GM19099 (cell line): ENCODE measurements around the gene PLBD2.

Experiments
- POLR2A ChIP-seq: IDR thresholded peaks from 3 replicates; pipeline ENCODE4 v1.6.1; 2011; ENCODE audit warnings: low read depth; ENCODE audit not compliant: insufficient read length; ENCODE audit errors: extremely low read depth

Gene PLBD2

DNA sequence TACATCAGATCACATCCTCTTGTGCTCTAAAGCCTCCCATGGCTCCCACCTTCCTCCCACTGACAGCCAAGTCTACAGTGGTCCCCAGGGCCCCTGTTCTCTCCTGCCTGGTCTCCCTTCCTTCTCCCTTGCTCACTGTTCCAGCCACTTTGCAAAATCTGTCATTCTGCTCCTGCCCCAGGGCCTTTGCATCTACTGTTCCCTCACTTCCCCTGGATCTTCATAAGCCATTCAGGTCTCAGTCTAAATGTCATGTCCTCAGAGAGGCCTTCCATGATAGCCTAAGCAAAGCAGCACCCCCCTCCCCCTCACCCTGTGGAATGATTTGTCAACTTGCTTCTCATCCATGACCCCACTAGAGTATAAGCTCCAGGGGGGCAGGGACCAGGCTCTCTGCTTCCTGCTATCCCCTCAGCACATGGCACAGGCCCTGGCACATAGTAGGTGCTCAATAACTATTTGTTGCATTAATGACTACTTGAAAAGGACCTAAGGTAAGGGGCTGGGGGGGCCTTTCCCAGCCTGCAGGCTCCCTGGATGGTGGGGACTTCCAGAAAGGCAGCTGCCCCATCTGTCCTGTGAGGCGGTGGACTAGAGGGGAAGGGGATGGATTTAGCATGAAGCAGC, 28.5 kb upstream of the PLBD2 start:
- no peak for TF ChIP-seq POLR2A

DNA sequence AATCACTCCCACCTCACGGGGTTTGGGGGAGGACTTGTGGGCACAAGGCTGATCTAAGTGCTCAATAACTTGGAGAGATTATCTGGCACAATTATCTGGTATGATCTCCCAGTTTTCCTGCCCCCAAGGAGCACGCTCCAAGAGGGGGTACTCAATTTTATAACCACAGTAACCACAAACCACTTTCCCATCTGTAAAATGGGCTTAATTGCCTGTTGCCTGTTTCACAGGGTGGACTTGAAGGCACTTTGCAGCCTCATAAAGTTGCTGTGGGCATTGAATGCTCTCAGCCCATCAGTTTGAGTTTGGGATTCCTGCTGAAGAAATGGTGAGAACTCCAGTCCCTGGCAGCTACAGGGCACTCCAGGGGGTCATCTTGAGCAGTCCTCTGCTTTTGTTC, 27.9 kb upstream of the PLBD2 start:
- no peak for TF ChIP-seq POLR2A

DNA sequence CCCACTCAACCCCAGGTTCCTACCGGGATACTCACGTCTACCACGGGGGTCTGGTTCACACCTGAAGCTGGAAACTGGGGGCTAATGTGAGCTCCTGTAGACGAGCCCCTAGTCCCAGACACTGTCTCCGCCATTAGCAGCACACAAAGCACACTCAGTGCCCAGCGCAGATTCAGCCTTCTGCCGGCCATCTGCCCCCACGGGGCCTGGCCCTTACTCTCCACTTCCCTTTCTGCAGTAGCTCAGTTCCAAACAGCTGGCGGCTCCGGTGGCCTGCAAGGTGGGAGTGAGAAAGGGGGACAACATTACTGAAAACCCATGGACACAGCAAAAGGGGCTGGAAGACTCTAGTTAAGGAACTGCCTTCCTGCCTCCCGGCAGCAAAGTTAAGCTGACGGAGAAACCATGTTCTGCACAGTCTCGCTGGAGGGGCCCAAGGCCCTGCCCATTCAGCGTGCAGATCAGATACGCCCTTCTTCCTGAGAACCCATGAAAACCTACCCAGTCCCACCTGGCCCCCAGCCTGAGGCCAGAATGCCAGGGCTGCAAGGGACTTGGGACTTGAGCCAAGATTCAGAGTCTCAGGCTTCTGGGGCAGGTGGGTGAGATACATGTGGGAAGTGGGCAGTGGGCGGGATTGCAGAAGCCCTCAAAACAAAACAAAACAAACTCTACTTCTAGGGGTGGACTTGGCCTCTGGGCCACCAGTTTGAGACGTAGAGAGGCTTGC, 25.5 kb upstream of the PLBD2 start:
- no peak for TF ChIP-seq POLR2A

DNA sequence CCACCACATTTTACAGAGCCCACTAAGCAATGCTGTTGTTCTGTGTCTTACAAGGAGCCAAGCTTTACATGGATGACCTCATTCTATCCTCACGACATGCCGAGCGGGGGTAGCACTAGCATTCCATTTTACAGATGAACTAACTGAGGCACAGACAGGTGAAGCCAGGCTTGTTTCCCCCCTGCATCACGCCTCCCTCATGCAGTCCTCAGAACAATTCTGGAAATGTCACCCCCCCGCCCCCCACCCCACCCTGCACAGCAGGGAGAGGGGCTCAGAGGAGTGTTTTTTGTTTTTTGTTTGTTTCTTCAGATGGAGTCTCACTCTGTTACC, 25.0 kb upstream of the PLBD2 start:
- no peak for TF ChIP-seq POLR2A

DNA sequence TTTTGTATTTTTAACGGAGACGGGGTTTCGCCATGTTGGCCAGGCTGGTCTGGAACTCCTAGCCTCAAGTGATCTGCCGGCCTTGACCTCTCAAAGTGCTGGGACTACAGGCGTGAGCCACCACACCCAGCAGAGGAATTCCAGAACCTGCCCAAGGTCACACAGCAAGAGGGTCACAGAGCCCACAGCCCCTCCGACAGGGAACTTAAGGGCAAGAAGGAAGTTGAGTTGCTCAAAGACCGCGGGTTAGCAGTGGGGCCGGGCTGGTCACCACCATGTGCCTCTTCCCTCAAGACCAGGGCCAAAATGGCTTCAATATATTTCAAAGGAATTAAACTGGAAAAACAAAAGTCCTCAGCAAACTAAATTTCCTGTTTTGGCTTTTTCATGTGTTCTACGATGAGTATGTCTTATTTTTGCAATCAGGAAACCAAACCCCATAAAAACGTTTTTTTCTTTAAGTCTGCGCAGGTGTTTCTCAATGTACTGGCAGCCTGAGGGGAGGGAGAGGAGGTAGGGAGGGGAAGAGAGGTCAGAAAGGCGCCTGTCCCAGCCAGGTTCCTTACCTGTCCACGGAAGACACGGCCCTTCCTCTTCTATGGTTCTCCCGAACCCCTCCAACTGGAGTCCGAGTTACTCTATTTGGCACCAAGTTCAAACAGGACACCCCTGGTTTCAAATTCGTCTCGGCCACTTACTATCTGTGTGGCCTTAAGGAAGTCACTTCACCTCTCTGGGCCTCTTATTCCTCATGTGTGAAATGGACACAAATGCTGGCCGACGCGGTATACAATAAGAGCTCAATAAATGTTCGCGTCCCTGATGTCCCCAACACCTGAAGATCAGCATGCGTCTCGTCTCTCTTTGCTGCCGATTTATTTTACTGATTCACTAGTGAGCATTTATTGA, 24.3 kb upstream of the PLBD2 start:
- no peak for TF ChIP-seq POLR2A

DNA sequence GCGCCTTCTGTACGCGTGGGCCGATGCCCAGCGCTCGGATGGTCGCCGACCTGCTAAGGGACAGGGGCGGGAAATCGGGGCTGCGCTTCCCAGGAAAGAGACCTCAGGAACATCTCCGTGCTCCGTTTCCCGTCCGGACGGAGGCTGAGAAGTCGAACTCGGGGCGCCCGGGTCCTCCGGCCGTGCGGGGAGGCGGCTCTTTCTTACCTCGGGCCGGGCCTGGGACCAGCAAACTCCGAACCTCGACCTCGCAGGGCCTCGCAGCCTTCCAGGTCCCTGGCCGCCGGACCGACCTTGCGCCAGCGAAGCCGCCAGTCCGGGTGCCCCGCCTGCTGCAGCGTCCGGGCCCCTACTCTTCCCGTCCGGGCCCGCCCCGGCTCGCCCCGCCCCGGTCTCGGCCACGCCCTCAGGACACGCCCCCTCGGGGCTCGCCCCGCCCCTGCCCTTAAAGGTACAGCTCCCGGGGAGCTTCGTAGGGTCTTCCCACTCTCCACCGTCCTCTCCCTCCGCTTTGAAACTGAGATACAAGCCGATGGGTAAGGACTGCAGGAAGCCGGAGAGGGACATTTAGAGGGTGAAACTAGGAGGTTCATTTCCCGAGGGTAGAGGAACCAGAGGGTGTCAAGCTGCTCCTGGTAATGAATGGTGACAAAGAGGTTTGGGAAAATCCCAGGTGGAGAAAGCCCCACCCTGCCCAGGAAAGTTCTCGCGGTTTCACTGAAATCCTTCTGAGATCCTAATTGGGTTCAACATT, 23.4 kb upstream of the PLBD2 start, which contains the start of gene SLC8B1:
Gene SLC8B1, minus strand, starts transcription at position 324 of the 754 bp plus-strand sequence. CDS start 2,231 bp downstream, outside the sequence.
- TF ChIP-seq POLR2A = peak; percentile 74

DNA sequence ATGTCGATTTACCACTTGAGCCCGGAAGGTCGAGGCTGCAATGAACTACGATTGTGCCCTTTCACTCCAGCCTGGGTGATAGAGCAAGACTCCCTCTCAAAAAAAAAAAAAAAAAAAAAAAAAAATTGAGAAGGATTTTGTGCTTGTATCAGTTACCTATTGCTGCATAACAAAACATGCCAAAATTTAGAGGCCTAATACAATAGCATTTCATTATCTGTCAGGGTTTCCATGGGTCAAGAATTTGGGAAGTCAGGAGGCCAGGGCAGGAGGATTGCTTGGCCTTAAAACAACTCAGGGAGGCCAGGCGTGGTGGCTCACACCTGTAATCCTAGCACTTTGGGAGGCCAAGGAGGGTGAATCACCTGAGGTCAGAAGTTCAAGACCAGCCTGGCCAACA, 18.8 kb upstream of the PLBD2 start:
- no peak for TF ChIP-seq POLR2A

DNA sequence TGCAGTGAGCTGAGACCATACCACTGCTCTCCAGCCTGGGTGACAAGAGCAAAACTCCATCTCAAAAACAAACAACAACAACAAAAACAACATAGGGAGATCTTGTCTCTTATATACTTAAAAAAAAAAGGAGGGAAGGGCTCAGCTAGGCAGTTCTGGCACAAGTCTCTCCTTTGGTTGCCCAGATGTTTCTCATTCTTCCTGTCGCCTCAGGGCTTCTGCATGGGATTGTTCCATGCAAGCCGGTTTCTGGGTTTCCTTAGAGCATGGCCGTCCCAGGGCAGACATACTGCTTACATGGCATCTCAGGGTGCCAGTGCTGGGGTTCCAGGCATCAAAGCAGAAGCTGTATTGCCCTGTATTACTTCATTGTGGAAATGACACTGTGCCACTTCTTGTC, 18.3 kb upstream of the PLBD2 start:
- no peak for TF ChIP-seq POLR2A

DNA sequence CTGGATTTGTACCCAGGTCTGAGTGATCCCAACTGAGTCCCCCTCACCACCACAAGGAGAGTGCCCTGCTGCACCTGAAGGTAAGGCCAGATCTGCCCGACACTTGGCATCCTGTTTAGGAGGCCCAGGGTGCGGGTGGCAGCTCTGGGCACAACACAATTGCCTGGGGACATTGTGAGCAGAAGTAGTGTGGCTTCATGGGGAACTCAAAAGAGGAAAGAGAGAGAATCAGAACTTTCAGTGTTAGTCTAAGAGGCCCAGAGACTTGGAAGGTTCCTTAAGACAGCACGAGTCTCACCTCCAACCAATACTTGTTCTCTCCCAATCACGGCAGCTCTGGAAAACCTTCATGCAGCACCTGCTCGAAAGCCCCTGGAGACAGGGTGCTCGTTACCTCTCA, 16.9 kb upstream of the PLBD2 start:
- TF ChIP-seq POLR2A = no peak

DNA sequence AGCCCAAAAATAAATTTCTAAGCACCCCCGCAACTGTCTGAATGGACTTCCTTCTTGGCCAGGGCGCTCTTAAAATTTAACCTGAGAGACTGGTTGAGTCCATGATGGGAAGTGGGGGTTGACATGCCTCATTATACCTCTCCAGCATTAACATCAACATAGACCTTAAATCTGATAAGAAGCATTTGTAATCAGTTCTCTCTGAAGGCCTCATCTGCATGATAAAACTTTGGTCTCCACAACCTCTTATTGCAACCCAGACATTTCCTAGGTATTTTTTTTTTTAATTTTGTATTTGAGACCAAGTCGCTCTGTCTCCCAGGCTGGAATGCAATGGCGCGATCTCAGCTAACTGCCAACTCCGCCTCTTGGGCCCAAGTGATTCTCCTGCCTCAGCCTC, 13.1 kb upstream of the PLBD2 start:
- no peak for TF ChIP-seq POLR2A

DNA sequence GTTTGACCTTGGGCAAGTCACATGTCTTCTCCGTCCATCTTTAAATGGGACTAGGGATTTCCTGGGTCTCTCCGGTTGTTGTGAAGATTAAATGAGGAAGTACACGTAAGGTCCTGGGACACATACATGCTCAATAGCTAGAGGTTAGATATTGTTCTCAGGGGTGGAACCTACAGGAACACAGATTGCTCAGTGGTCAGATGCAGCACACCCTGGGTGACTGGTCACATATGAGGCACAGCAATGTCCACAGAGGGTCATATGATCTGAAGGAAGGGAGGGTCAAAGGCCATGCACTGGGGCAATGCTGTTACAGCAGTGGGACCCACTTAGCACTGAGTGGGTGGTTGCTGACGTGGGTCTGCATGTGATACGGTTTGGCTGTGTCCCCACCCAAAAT, 12.0 kb upstream of the PLBD2 start:
- TF ChIP-seq POLR2A = no peak

DNA sequence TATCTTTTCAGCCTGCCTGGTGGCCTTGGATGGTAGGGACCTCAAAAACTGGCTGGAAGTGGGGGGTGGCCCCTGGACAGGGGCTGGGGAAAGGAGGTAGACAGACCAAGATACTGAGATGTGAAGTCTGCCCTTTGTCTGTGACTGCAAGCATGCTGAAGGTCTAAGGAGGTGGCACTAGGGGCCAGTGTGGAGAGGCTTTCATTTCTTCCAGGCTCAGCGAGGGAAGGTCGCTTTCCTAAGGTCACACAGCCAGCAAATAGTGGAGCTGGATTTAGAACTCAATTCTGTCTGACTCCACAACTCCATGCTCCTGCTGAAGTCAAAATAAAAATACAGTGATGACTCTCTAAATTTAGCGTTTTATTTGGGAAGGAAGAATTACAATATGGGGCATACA, 11.3 kb upstream of the PLBD2 start:
- TF ChIP-seq POLR2A = no peak

DNA sequence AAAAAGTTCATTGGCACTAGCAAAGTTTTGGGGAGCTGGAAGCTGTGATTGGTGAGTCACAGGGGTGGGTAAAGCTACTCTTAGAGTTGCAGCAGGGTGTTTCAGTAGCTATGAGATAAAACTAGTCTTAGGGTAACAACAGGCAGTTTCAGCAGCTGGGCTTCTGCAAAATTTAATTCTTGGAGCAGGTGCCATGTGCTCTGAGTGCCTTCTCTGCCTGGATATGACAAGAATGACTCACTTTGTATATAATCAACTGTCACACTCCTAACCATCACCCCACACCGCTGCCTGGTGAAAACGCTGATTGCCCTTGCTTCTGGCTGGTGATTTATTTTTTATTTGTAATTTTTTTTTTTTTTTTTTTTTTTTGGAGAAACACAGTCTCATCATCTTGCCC, 10.5 kb upstream of the PLBD2 start:
- TF ChIP-seq POLR2A = no peak

DNA sequence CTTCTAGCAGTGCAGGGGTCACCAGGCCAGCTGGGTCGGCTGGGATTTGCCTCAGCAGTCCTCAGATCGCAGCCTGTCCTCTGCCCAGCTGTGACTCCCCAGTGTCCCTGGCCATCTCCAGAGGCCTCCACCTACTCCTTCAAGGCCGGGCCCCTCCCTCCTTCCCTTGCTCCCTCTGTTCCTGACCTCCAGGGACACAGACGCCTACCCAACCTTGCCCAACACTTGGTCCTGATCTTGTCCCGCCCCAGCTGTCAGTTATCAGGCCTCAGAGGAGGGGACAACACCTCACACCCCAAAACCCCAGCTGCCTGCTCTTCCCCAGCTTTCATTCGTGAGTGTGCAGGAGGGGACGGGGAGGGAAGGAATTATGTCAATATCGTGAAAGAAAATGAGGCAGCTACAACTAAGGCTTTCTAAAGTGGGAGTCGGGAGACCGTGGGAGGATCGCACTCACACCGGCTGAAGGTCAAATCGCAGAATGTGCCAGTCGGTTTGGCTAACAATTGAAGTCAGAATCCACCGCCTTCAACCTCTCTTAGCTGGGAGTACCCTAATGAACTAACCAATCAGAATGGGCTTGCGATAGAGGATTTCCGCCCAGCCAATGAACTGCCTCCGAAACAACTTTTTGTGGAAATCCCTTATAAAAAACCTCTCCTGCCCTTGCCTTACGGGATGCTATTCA, 9.4 kb upstream of the PLBD2 start:
- TF ChIP-seq POLR2A = no peak
